Kidney (tissue), 14 donors: ENCODE results near the gene POLG. TPM values are rescaled to one million over a fixed set of nuclear protein-coding genes. Genes with fewer than 3 reads are reported as not detected.
A peak's percentile ranks its signal among the peaks of the same experiment; 100 is the strongest.

Experiments used
- DNase-seq, 5 donors: peaks; one replicate each; pipeline ENCODE4 v3.0.0-alpha.2; 2013 to 2020
- FAIRE-seq: peaks from 2 replicates; lab custom pipeline; 2012; peaks lifted over from hg19 to GRCh38; lab: Jason Lieb, UNC
- H3K27ac ChIP-seq, 2 donors: one replicate each; pipeline ENCODE4 v1.7.0; 2013; ENCODE audit warnings: low read depth in 2 of 2, low read length in 2 of 2, inconsistent platforms in 1 of 2
- H3K27me3 ChIP-seq: one replicate; pipeline ENCODE4 v1.7.1; 2013; ENCODE audit warnings: low read length, inconsistent platforms; ENCODE audit not compliant: control insufficient read depth, insufficient read depth
- H3K36me3 ChIP-seq, 3 donors: one replicate each; pipeline versions ENCODE4 v1.7.0 to v1.7.1; 2013; ENCODE audit warnings: low read length in 3 of 3, control low read depth in 1 of 3, inconsistent platforms in 1 of 3; ENCODE audit not compliant: insufficient read depth in 3 of 3, control insufficient read depth in 2 of 3
- H3K4me1 ChIP-seq, 3 donors: one replicate each; pipeline versions ENCODE4 v1.7.0 to v1.7.1; 2013; ENCODE audit warnings: low read length in 3 of 3, inconsistent platforms in 1 of 3, low read depth in 1 of 3; ENCODE audit not compliant: control insufficient read depth in 2 of 3, insufficient read depth in 2 of 3
- H3K4me3 ChIP-seq, 3 donors: one replicate each; pipeline versions ENCODE4 v1.7.0 to v1.8.1; 2013; ENCODE audit warnings: low read length in 3 of 3, control low read depth in 1 of 3, inconsistent platforms in 1 of 3
- H3K9ac ChIP-seq, 3 donors: one replicate each; pipeline versions ENCODE4 v1.7.0 to v1.7.1; 2013; ENCODE audit warnings: low read length in 3 of 3, control low read depth in 1 of 3, inconsistent platforms in 1 of 3
- H3K9me3 ChIP-seq, 3 donors: one replicate each; pipeline versions ENCODE4 v1.7.0 to v1.7.1; 2013; ENCODE audit warnings: low read length in 3 of 3, control low read depth in 1 of 3, inconsistent platforms in 1 of 3; ENCODE audit not compliant: control insufficient read depth in 2 of 3, insufficient read depth in 1 of 3
- CTCF ChIP-seq: IDR thresholded peaks from 3 replicates; pipeline ENCODE4 v1.5.1; 2012; ENCODE audit warnings: mild to moderate bottlenecking, moderate library complexity, borderline replicate concordance; ENCODE audit not compliant: insufficient read depth; ENCODE audit errors: extremely low read depth
- intact Hi-C: fragments of 100-400 bp; cut with DNase I; formaldehyde crosslinking; loops from one replicate; pipeline ENCODE4 v1.11.1; 2022
- polyA plus RNA-seq: library from polyadenylated mRNA; stranded (reverse); fragments of 350-450 nt; fragmentation: Illumina TruSeq; extraction: RNeasy Lipid Tissue Mini Kit (QIAGEN cat#74804); gene quantifications from one replicate; pipeline ENCODE4 v1.2.3, GENCODE V29; 2014; ENCODE audit warnings: low read depth, low replicate concordance; ENCODE audit not compliant: insufficient read depth
- total RNA-seq: library from RNA; stranded (reverse); fragmentation: NEBNext Ultra II Directional; extraction: Animal tissue kit (Norgen Biotek cat#: 25700); gene quantifications from one replicate; pipeline ENCODE4 v1.2.1, GENCODE V29; 2021
- donor health status: control.
- donor health status: control.
- donor health status: control.
- donor health status: control.
- donor health status: control.
- donor health status: DM: yes; HTN: yes; CAD: no.
- donor health status: Normal renal cell carcinoma (clear cell type).

The POLG gene
- total and polyA plus RNA-seq, 2 donors from 2014 or later = 28.6 to 72.4 TPM

GRCh38 chr15:89326316-89326715 is 8.3 kb downstream of the POLG start:
- peaks cover 3 to 97% (median 69%) of the 10 kb centered on the region in 3 donors for H3K36me3 ChIP-seq
- H3K4me3 ChIP-seq = no peak overlapping the region
- no peak overlapping the region for H3K27ac ChIP-seq
- no peaks in the 10 kb centered on the region for H3K27me3 ChIP-seq
- intact Hi-C loops = no loop called here
- H3K4me1 ChIP-seq = peaks cover 0 to 9% (median 7%) of the 10 kb centered on the region in 3 donors
- TF ChIP-seq CTCF = no peak
- no peak for FAIRE-seq
- no peaks in the 10 kb centered on the region for H3K9me3 ChIP-seq
- DNase-seq = peak in 1 of 5 donors; percentile 21
- H3K9ac ChIP-seq = no peak overlapping the region

- TF ChIP-seq CTCF = no peak
- FAIRE-seq (no peak), DNase-seq (no peak)
- intact Hi-C loops = no loop called here
- no peak overlapping the region for H3K4me3 ChIP-seq
- H3K27ac ChIP-seq = no peak overlapping the region
- H3K9me3 ChIP-seq = no peaks in the 10 kb centered on the region
- H3K4me1 ChIP-seq = peaks cover 0 to 11% (median 6%) of the 10 kb centered on the region in 3 donors
- H3K9ac ChIP-seq = no peak overlapping the region
- peaks cover 8 to 97% (median 76%) of the 10 kb centered on the region in 3 donors for H3K36me3 ChIP-seq
- no peaks in the 10 kb centered on the region for H3K27me3 ChIP-seq
Observed at GRCh38 chr15:89325039-89325803, 9.4 kb downstream of the POLG start.

GRCh38 chr15:89323825-89324224 is 10.8 kb downstream of the POLG start:
- Histone ChIP-seq H3K4me3 (no peak overlapping the region), H3K27me3 (no peaks in the 10 kb centered on the region), H3K36me3 (peaks cover 9 to 97% (median 77%) of the 10 kb centered on the region in 3 donors), H3K4me1 (peaks cover 0 to 11% (median 0%) of the 10 kb centered on the region in 3 donors), H3K27ac (no peak overlapping the region), H3K9ac (no peak overlapping the region), H3K9me3 (no peaks in the 10 kb centered on the region)
- DNase-seq (no peak), FAIRE-seq (no peak)
- TF ChIP-seq CTCF = no peak
- intact Hi-C loops = no loop called here
